Measurements from ENCODE around the gene ZFP30. TPM values are rescaled to one million over a fixed set of nuclear protein-coding genes. Genes with fewer than 3 reads are reported as not detected.

ZFP30 gene
- total and polyA plus RNA-seq, 4 donors = 0.74 to 5.8 (median 3.4) TPM

DNA sequence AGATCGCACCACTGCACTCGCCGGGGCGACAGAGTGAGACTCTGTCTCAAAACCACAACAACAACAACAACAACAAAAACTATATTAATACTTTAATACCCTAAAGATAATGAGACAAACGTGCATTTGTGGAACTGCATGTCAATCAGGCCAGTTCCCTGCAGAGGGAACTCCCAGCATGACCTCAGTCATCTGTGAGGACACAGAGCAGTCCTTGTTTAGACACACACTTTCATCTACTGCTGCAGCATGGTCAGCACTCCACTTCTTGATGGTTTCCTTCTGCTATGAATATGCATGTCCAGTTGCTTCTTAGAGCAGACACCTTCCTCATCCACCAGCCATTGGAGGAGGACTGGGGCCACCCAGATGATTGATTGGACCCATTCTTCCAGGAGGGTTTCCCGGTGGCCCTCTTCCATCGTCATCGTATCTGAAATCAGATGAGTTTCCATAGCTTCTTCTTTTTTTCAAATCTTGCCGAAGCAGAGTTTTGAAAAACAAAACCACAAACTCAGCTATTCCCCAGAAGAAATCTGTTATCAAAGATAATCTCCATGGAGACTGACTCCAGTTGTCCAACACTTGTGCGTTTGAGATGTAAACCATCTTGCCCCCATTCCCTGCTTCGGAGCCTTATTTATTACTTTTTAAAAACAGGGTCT lies 37.8 kb upstream of the ZFP30 start:
- peaks cover 10 to 43% (median 20%) of the 10 kb centered on the region in 4 donors for H3K9me3 ChIP-seq (ENCODE audit: control insufficient read depth in 4 of 4, low read length in 3 of 4)
- no peak for DNase-seq (ENCODE audit: low spot score)

DNA sequence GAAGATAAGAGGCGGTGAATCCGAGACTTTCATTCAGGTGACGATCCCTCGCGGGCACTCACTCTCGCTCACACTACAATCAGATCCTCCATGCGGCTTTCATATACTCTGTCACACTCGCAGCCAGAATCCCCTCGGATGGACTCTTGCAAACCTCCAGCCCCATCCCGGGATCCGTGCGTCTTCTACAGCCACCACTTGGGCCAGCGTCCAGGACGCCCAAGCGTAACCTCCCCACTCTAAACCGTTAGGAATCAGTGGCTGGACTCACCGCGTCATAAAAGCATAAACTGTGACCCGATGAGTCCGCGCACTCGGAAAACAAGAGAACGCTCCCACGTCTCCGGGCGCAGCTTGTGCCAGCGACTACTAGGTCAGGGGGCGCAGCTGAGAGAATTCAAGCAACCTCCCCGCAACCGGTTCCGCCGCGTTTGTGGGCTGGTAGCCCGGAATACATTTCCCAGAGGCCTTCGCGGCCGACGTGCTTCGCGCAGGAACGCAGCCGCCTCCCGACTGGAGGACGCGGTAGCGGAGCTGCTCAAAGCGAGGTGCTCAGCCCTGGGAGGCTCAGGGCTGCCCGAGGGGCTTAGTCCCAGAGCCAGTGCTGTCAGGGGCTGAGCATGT lies 36.7 kb upstream of the ZFP30 start:
- Histone ChIP-seq H3K27me3 (ENCODE audit: control insufficient read depth in 4 of 4, insufficient read depth in 4 of 4, low read length in 3 of 4) (no peaks in the 10 kb centered on the region), H3K4me3 (ENCODE audit: low read depth in 1 of 3, low read length in 3 of 3) (peak overlapping the region; percentile 18 to 61 (median 42)), H3K4me1 (ENCODE audit: control insufficient read depth in 4 of 4, insufficient read depth in 4 of 4, low read length in 3 of 4) (peaks cover 0 to 1% (median 0%) of the 10 kb centered on the region in 4 donors), H3K27ac (ENCODE audit: low read depth in 1 of 2, low read length in 2 of 2) (peak overlapping the region in 1 of 2 donors; percentile 49), H3K36me3 (ENCODE audit: control insufficient read depth in 4 of 4, insufficient read depth in 3 of 4, low read depth in 1 of 4, low read length in 3 of 4) (no peaks in the 10 kb centered on the region), H3K9ac (ENCODE audit: low read depth in 1 of 2, low read length in 2 of 2) (peak overlapping the region in 1 of 2 donors; percentile 58), H3K9me3 (ENCODE audit: control insufficient read depth in 4 of 4, low read length in 3 of 4) (peaks cover 12 to 32% (median 17%) of the 10 kb centered on the region in 4 donors)
- WGBS = 3% methylated on average over 48 of the region's 48 CpGs
- TF ChIP-seq NR2F2 (IDR thresholded peaks at IDR 0.05) (no peak), RXRA (IDR thresholded peaks at IDR 0.05) (peak in 1 of 2 donors; percentile 12), SP1 (IDR thresholded peaks at IDR 0.05) (peak; percentile 17), RAD21 (IDR thresholded peaks at IDR 0.05) (peak; percentile 11 to 34), YY1 (IDR thresholded peaks at IDR 0.05) (peak; percentile 35)
- DNase-seq (ENCODE audit: low spot score) = peak; percentile 76

More for the DNA sequence above, 37.8 kb upstream of the ZFP30 start:
- TF ChIP-seq REST (IDR thresholded peaks at IDR 0.05) (no peak), SP1 (IDR thresholded peaks at IDR 0.05) (no peak), YY1 (IDR thresholded peaks at IDR 0.05) (no peak), JUND (IDR thresholded peaks at IDR 0.05) (no peak)
- TF ChIP-seq, protein P1, sequence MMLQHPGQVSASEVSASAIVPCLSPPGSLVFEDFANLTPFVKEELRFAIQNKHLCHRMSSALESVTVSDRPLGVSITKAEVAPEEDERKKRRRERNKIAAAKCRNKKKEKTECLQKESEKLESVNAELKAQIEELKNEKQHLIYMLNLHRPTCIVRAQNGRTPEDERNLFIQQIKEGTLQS (IDR thresholded peaks at IDR 0.05) = no peak
- peak overlapping the region in 1 of 3 donors; percentile 42 for H3K4me3 ChIP-seq (ENCODE audit: low read depth in 1 of 3, low read length in 3 of 3)
- H3K36me3 ChIP-seq (ENCODE audit: control insufficient read depth in 4 of 4, insufficient read depth in 3 of 4, low read depth in 1 of 4, low read length in 3 of 4) = peaks cover 0 to 3% (median 0%) of the 10 kb centered on the region in 4 donors
- no peak overlapping the region for H3K27ac ChIP-seq (ENCODE audit: low read depth in 1 of 2, low read length in 2 of 2)
- H3K27me3 ChIP-seq (ENCODE audit: control insufficient read depth in 4 of 4, insufficient read depth in 4 of 4, low read length in 3 of 4) = no peaks in the 10 kb centered on the region
- 75% methylated on average over 11 of the region's 11 CpGs for WGBS
- H3K9ac ChIP-seq (ENCODE audit: low read depth in 1 of 2, low read length in 2 of 2) = no peak overlapping the region
- peaks cover 0 to 1% (median 0%) of the 10 kb centered on the region in 4 donors for H3K4me1 ChIP-seq (ENCODE audit: control insufficient read depth in 4 of 4, insufficient read depth in 4 of 4, low read length in 3 of 4)

- Histone ChIP-seq H3K36me3 (ENCODE audit: control insufficient read depth in 4 of 4, insufficient read depth in 3 of 4, low read depth in 1 of 4, low read length in 3 of 4) (no peaks in the 10 kb centered on the region), H3K27ac (ENCODE audit: low read depth in 1 of 2, low read length in 2 of 2) (no peak overlapping the region), H3K9me3 (ENCODE audit: control insufficient read depth in 4 of 4, low read length in 3 of 4) (peaks cover 8 to 29% (median 12%) of the 10 kb centered on the region in 4 donors), H3K4me3 (ENCODE audit: low read depth in 1 of 3, low read length in 3 of 3) (no peak overlapping the region), H3K9ac (ENCODE audit: low read depth in 1 of 2, low read length in 2 of 2) (no peak overlapping the region), H3K27me3 (ENCODE audit: control insufficient read depth in 4 of 4, insufficient read depth in 4 of 4, low read length in 3 of 4) (no peaks in the 10 kb centered on the region), H3K4me1 (ENCODE audit: control insufficient read depth in 4 of 4, insufficient read depth in 4 of 4, low read length in 3 of 4) (no peaks in the 10 kb centered on the region)
- 84% methylated on average over 3 of the region's 3 CpGs for WGBS
- DNase-seq (ENCODE audit: low spot score) = no peak
- no peak for TF ChIP-seq FOXA1 (IDR thresholded peaks at IDR 0.05)
- no peak for TF ChIP-seq SP1 (IDR thresholded peaks at IDR 0.05)
- TF ChIP-seq, protein P1 (IDR thresholded peaks at IDR 0.05) = no peak
- TF ChIP-seq RAD21 (IDR thresholded peaks at IDR 0.05) = no peak
- TF ChIP-seq, protein P2, sequence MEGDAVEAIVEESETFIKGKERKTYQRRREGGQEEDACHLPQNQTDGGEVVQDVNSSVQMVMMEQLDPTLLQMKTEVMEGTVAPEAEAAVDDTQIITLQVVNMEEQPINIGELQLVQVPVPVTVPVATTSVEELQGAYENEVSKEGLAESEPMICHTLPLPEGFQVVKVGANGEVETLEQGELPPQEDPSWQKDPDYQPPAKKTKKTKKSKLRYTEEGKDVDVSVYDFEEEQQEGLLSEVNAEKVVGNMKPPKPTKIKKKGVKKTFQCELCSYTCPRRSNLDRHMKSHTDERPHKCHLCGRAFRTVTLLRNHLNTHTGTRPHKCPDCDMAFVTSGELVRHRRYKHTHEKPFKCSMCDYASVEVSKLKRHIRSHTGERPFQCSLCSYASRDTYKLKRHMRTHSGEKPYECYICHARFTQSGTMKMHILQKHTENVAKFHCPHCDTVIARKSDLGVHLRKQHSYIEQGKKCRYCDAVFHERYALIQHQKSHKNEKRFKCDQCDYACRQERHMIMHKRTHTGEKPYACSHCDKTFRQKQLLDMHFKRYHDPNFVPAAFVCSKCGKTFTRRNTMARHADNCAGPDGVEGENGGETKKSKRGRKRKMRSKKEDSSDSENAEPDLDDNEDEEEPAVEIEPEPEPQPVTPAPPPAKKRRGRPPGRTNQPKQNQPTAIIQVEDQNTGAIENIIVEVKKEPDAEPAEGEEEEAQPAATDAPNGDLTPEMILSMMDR (IDR thresholded peaks at IDR 0.05; ENCODE audit: low read depth, low read length, missing input control) = no peak
- TF ChIP-seq, protein P3, sequence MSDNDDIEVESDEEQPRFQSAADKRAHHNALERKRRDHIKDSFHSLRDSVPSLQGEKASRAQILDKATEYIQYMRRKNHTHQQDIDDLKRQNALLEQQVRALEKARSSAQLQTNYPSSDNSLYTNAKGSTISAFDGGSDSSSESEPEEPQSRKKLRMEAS (IDR thresholded peaks at IDR 0.05) = no peak
- no peak for TF ChIP-seq REST (IDR thresholded peaks at IDR 0.05)
- no peak for TF ChIP-seq FOXA2 (IDR thresholded peaks at IDR 0.05)
- TF ChIP-seq GABPA (IDR thresholded peaks at IDR 0.05 in 1 of 2, conservative IDR thresholded peaks at IDR 0.05 in 1 of 2) = no peak
- no peak for TF ChIP-seq NR2F2 (IDR thresholded peaks at IDR 0.05)
- TF ChIP-seq RXRA (IDR thresholded peaks at IDR 0.05) = no peak
- no peak for TF ChIP-seq HNF4A (conservative IDR thresholded peaks at IDR 0.05)
- no peak for TF ChIP-seq YY1 (IDR thresholded peaks at IDR 0.05)
- no peak for TF ChIP-seq HNF4G (IDR thresholded peaks at IDR 0.05)
These were observed 28.3 kb upstream of the ZFP30 start for GRCh38 chr19:37683520-37683919.

Data from liver (tissue), 9 donors.